Retinal pigment epithelial cell (primary cell): ENCODE data around the gene NPHP4.

Experiments used
- DNase-seq: peaks from one replicate; pipeline ENCODE4 v3.0.0-alpha.2; 2010; ENCODE audit warnings: low read depth
- H3K4me3 ChIP-seq: 2 replicates; pipeline ENCODE4 v1.5.1; 2011; ENCODE audit warnings: mild to moderate bottlenecking, low read length, control low read depth, moderate library complexity
- CTCF ChIP-seq: conservative IDR thresholded peaks from 2 replicates; pipeline ENCODE4 v1.5.1; 2011; ENCODE audit warnings: low read depth, low read length, control low read depth, inconsistent platforms

The NPHP4 gene

DNA sequence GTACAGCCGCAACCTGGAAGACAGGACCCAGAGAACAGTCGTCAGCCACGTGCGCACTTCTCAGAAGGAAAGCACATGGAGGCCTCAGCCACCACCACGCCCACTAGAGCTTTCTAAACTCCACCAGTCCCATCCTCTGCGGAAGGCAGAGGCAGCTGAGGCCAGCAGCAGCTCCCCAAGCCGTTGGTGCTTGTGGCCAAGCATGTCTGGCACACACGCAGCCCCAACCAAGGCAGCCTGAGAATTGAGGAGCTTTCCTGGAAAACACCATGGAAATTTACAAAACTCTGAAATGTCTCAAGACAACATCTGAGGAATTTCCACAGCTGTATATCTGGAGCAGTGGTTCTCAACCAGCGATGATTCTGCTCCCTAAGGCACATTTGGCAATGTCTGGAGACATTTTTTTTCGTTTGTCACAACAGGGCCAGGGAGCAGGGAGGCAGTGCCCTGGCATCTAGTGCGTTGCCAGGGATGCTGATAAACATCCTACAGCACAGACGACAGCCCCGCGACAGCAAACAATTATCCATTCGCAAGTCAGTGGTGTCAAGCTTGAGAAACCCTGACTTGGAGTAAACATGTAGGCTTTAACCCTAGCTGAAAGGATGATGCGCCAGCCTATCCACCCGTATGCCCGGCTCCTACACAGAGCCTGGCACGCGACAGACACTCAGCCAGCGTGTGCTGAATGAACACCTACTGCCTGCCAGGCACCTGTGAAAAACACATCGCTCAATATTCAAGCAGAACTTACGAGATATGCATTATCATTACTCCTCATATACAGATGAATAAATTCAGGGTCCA is 24.7 kb downstream of the NPHP4 start:
- no peak overlapping the region for H3K4me3 ChIP-seq
- no peak for TF ChIP-seq CTCF
- DNase-seq: no peak

GRCh38 chr1:5966543-5967205 is 25.6 kb downstream of the NPHP4 start:
- no peak for TF ChIP-seq CTCF
- no peak overlapping the region for H3K4me3 ChIP-seq
- no peak for DNase-seq

DNA sequence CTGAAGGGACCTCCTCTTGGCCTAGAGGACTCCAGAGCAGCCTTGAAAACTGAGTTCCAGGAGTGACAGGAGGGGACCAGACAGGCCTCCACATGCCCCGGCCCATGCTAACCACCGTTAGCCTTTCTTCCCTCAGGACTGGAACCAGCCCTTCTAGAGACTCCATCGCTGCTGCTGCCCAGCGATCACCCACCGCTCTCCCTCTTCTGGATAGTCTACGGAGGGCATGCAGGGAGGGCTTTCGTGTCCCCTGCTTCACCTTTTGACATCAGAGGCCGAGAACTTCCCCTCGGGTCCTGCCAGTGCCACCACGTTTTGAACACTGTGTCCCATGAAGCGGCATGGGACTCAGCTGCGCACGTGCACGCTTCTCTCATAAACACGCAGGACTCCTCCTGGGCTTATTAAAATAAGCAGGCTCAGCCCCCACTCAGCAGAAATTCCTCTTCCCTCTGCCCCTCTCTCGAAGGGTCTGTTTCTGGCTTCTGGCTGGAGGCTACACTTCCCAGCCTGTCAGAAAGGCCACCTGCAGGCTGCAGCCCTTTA is 26.6 kb downstream of the NPHP4 start:
- no peak overlapping the region for H3K4me3 ChIP-seq
- no peak for DNase-seq
- TF ChIP-seq CTCF: no peak

DNA sequence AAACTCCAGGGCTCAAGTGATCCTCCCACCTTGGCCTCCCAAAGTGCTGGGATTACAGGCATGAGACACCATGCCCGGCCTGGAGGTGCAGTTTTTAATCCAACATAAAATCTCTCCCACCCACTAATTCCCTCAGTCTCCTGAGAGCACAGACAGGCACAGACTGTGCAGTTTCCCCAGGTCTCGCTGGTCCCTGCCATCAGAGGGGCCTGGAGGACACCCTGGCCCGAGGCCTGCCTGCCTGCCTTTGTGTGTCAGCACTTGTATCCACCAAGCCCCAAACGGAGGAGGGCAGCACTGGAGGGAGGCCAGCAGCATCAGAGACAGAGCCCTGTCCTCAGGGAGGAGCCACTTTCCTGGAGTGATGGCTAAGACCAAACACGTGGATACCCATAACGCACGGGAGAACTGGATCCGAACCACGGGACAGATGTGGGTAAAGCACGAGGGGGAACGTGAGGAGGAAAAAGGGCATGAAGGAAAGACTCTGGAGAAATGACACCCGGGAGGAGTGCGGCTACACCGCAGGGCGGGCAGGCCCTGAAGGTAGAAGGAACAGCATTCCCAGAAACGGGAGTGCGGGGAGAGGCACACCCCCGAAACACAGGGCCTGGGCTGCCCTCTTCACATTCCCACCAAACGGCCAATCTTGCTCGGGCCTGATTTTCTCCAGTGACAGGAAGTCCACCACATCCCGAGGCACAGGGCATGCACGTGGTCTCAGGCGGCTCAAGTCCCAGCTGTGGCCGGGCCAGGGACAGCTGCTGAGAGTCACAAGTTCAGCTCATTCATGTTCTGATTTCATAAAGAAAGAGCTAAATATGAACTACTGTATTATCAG is 29.7 kb downstream of the NPHP4 start:
- no peak for TF ChIP-seq CTCF
- H3K4me3 ChIP-seq: no peak overlapping the region
- no peak for DNase-seq

- TF ChIP-seq CTCF: no peak
- DNase-seq: no peak
- no peak overlapping the region for H3K4me3 ChIP-seq
Measured at GRCh38 chr1:5961601-5962000, 30.6 kb downstream of the NPHP4 start.

- no peak for TF ChIP-seq CTCF
- DNase-seq: no peak
- no peak overlapping the region for H3K4me3 ChIP-seq
Measured at GRCh38 chr1:5960336-5960735, 31.9 kb downstream of the NPHP4 start.
